Small intestine (tissue), 7 donors: Measurements from ENCODE around the gene PHF1. TPM values are rescaled to one million over a fixed set of nuclear protein-coding genes. Genes with fewer than 3 reads are reported as not detected.
A peak's percentile ranks its signal among the peaks of the same experiment; 100 is the strongest.

Source experiments
- DNase-seq, 2 donors: peaks; one replicate each; pipeline versions ENCODE4 v3.0.0 to v3.0.0-alpha.2; 2013
- FAIRE-seq: peaks from 2 replicates; lab custom pipeline; 2012; peaks lifted over from hg19 to GRCh38; lab: Jason Lieb, UNC
- H3K27ac ChIP-seq, 3 donors: one replicate each; pipeline ENCODE4 v1.5.1; 2013; ENCODE audit warnings: low read length in 2 of 3, mild to moderate bottlenecking in 2 of 3, control low read depth in 1 of 3, inconsistent platforms in 1 of 3, low read depth in 1 of 3, moderate library complexity in 1 of 3
- H3K27me3 ChIP-seq, 3 donors: one replicate each; pipeline ENCODE4 v1.6.1; 2013; ENCODE audit warnings: low read length in 3 of 3, inconsistent platforms in 1 of 3; ENCODE audit not compliant: control insufficient read depth in 3 of 3, insufficient read depth in 3 of 3
- H3K36me3 ChIP-seq, 3 donors: one replicate each; pipeline ENCODE4 v1.6.1; 2013; ENCODE audit warnings: low read length in 3 of 3, inconsistent platforms in 1 of 3, low read depth in 1 of 3, mild to moderate bottlenecking in 1 of 3, moderate library complexity in 1 of 3; ENCODE audit not compliant: control insufficient read depth in 3 of 3, insufficient read depth in 2 of 3
- H3K4me1 ChIP-seq, 3 donors: one replicate each; pipeline ENCODE4 v1.6.1; 2013; ENCODE audit warnings: low read length in 2 of 3, inconsistent platforms in 1 of 3, low read depth in 1 of 3, mild to moderate bottlenecking in 1 of 3, moderate library complexity in 1 of 3; ENCODE audit not compliant: control insufficient read depth in 3 of 3, insufficient read depth in 2 of 3
- H3K4me3 ChIP-seq, 3 donors: one replicate each; pipeline ENCODE4 v1.5.1; 2013; ENCODE audit warnings: low read length in 3 of 3, control low read depth in 1 of 3, inconsistent platforms in 1 of 3, low read depth in 1 of 3, mild to moderate bottlenecking in 1 of 3, moderate library complexity in 1 of 3
- H3K9me3 ChIP-seq, 2 donors: one replicate each; pipeline ENCODE4 v1.6.1; 2013; ENCODE audit warnings: low read depth in 1 of 2, low read length in 1 of 2; ENCODE audit not compliant: control insufficient read depth in 2 of 2, insufficient read depth in 1 of 2
- WGBS, 3 donors: extraction: QIAGEN DNeasy Blood & Tissue Kit; methylation state at CpG; one replicate each; pipeline ENCODE4 v1.1.7; 2013; 5-methylcytosine and 5-hydroxymethylcytosine counted together
- polyA plus RNA-seq, 4 donors: library from polyadenylated mRNA; stranded (reverse) in 3 of 4; unstranded in 1 of 4; fragments of 200-250 nt in 3 of 4; fragments of 120-200 nt in 1 of 4; gene quantifications; one replicate each; pipeline versions ENCODE4 v1.2.1 to v1.2.3, GENCODE V29; 2013
- donor health status: healthy with polysubstance abuse.
- donor health status: control.
- donor health status: control.
- donor health status: Bipolar disorder and iron deficiency.
- donor health status: healthy.

The PHF1 gene
- polyA plus RNA-seq, 4 donors, result 32.2 to 67.6 (median 44.3) TPM

- Histone ChIP-seq H3K36me3 (peaks cover 0 to 26% (median 0%) of the 10 kb centered on the region in 3 donors), H3K27ac (peak within 1 kb of the TSS; percentile 41 to 57 (median 55)), H3K27me3 (no peaks in the 10 kb centered on the region), H3K9me3 (no peaks in the 10 kb centered on the region), H3K4me1 (peaks cover 0 to 10% (median 3%) of the 10 kb centered on the region in 3 donors), H3K4me3 (peak within 1 kb of the TSS; percentile 60 to 89 (median 71))
- DNase-seq (peak; percentile 98), FAIRE-seq (no peak)
- 0% methylated on average over 60 to 65 of the region's 65 CpGs for WGBS, 3 donors
Measured at GRCh38 chr6:33454009-33454946, 43.5 kb downstream of the PHF1 start, which contains the start of gene ZBTB9. ZBTB9 (plus strand) TSS chr6:33454576; CDS start chr6:33455101, 525 bp downstream.

GRCh38 chr6:33455051-33455450 lies 44.2 kb downstream of the PHF1 start:
- FAIRE-seq (no peak), DNase-seq (no peak)
- WGBS, 3 donors, result 36 to 47% (median 41%) methylated on average over 16 of the region's 16 CpGs
- Histone ChIP-seq H3K4me3 (peak overlapping the region; percentile 50 to 89 (median 60)), H3K9me3 (no peaks in the 10 kb centered on the region), H3K27ac (no peak overlapping the region), H3K36me3 (peaks cover 0 to 24% (median 0%) of the 10 kb centered on the region in 3 donors), H3K4me1 (peaks cover 0 to 10% (median 3%) of the 10 kb centered on the region in 3 donors), H3K27me3 (no peaks in the 10 kb centered on the region)

GRCh38 chr6:33456156-33456555 lies 45.3 kb downstream of the PHF1 start:
- Histone ChIP-seq H3K9me3 (no peaks in the 10 kb centered on the region), H3K4me3 (no peak overlapping the region), H3K36me3 (peaks cover 0 to 24% (median 0%) of the 10 kb centered on the region in 3 donors), H3K27me3 (no peaks in the 10 kb centered on the region), H3K4me1 (peaks cover 0 to 10% (median 3%) of the 10 kb centered on the region in 3 donors), H3K27ac (no peak overlapping the region)
- WGBS, 3 donors, result 96 to 97% (median 97%) methylated on average over 12 of the region's 12 CpGs
- DNase-seq (no peak), FAIRE-seq (no peak)

- no peak overlapping the region for H3K27ac ChIP-seq
- H3K27me3 ChIP-seq, result no peaks in the 10 kb centered on the region
- peaks cover 0 to 3% (median 3%) of the 10 kb centered on the region in 3 donors for H3K4me1 ChIP-seq
- no peak for FAIRE-seq
- no peaks in the 10 kb centered on the region for H3K9me3 ChIP-seq
- H3K36me3 ChIP-seq, result peaks cover 0 to 16% (median 0%) of the 10 kb centered on the region in 3 donors
- no peak overlapping the region for H3K4me3 ChIP-seq
- 61 to 70% (median 65%) methylated on average over 3 of the region's 3 CpGs for WGBS, 3 donors
- DNase-seq, result no peak
Measured at GRCh38 chr6:33458676-33459075, 47.9 kb downstream of the PHF1 start.

GRCh38 chr6:33459226-33459625 lies 48.4 kb downstream of the PHF1 start:
- FAIRE-seq (no peak), DNase-seq (no peak)
- H3K4me3 ChIP-seq, result no peak overlapping the region
- H3K4me1 ChIP-seq, result peaks cover 0 to 3% (median 3%) of the 10 kb centered on the region in 3 donors
- H3K9me3 ChIP-seq, result no peaks in the 10 kb centered on the region
- peaks cover 0 to 16% (median 0%) of the 10 kb centered on the region in 3 donors for H3K36me3 ChIP-seq
- no peak overlapping the region for H3K27ac ChIP-seq
- WGBS, 3 donors, result 96 to 98% (median 97%) methylated on average over 2 of the region's 2 CpGs
- H3K27me3 ChIP-seq, result no peaks in the 10 kb centered on the region

Other genes with a start within 250 kb of the PHF1 start
- 1 to 10 TPM in 1 of 4 donors, under 1 TPM in 3; 0.27 to 7.5 (median 0.62) TPM for gene COL11A2, start 218.5 kb upstream of the PHF1 start, polyA plus RNA-seq
- gene RXRB, start 210.3 kb upstream of the PHF1 start, polyA plus RNA-seq, result 10 to 100 TPM; 26.3 to 43.2 (median 30.8) TPM
- 100 to 1,000 TPM in 2 of 4 donors, 10 to 100 TPM in 2; 38.9 to 162 (median 79.1) TPM for gene SLC39A7, start 210.1 kb upstream of the PHF1 start, polyA plus RNA-seq
- gene HSD17B8, start 206.4 kb upstream of the PHF1 start, polyA plus RNA-seq, result 10 to 100 TPM; 30.9 to 46.1 (median 33.0) TPM
- 10 to 100 TPM; 30.4 to 46.7 (median 41.8) TPM for gene RING1, start 202.5 kb upstream of the PHF1 start, polyA plus RNA-seq
- 10 to 100 TPM; 23.8 to 60.3 (median 48.0) TPM for gene VPS52, start 139.1 kb upstream of the PHF1 start, polyA plus RNA-seq
- gene RPS18, start 138.9 kb upstream of the PHF1 start, polyA plus RNA-seq, result 1,000 to 10,000 TPM; 2,947 to 6,778 (median 4,959) TPM
- gene B3GALT4, start 133.9 kb upstream of the PHF1 start, polyA plus RNA-seq, result 10 to 100 TPM in 3 of 4 donors, 1 to 10 TPM in 1; 6.9 to 15.4 (median 12.7) TPM
- gene WDR46, start 121.8 kb upstream of the PHF1 start, polyA plus RNA-seq, result 10 to 100 TPM; 39.4 to 60.5 (median 43.5) TPM
- 100 to 1,000 TPM in 3 of 4 donors, 10 to 100 TPM in 1; 83.9 to 183 (median 147) TPM for gene PFDN6, start 121.4 kb upstream of the PHF1 start, polyA plus RNA-seq
- 10 to 100 TPM; 13.2 to 69.8 (median 25.2) TPM for gene RGL2, start 112.1 kb upstream of the PHF1 start, polyA plus RNA-seq
- 10 to 100 TPM; 33.8 to 85.2 (median 55.6) TPM for gene TAPBP, start 96.9 kb upstream of the PHF1 start, polyA plus RNA-seq
- gene ZBTB22, start 93.3 kb upstream of the PHF1 start, polyA plus RNA-seq, result 10 to 100 TPM; 10.7 to 17.2 (median 13.8) TPM
- 10 to 100 TPM; 19.5 to 34.7 (median 28.4) TPM for gene DAXX, start 88.1 kb upstream of the PHF1 start, polyA plus RNA-seq
- 10 to 100 TPM in 2 of 4 donors, 1 to 10 TPM in 2; 3.1 to 23.2 (median 10.7) TPM for gene KIFC1, start 19.2 kb upstream of the PHF1 start, polyA plus RNA-seq
- 100 to 1,000 TPM; 129 to 255 (median 200) TPM for gene CUTA, start 7.1 kb downstream of the PHF1 start, polyA plus RNA-seq
- gene SYNGAP1, start 9.1 kb downstream of the PHF1 start, polyA plus RNA-seq, result 10 to 100 TPM in 1 of 4 donors, 1 to 10 TPM in 2, under 1 TPM in 1; 0.89 to 16.6 (median 5.6) TPM
- 1 to 10 TPM; 1.6 to 8.5 (median 3.5) TPM for gene ZBTB9, start 43.6 kb downstream of the PHF1 start, polyA plus RNA-seq
- gene BAK1, start 169.3 kb downstream of the PHF1 start, polyA plus RNA-seq, result 100 to 1,000 TPM in 1 of 4 donors, 10 to 100 TPM in 3; 15.7 to 100 (median 80.6) TPM
- 10 to 100 TPM; 51.6 to 62.9 (median 59.1) TPM for gene ITPR3, start 210.3 kb downstream of the PHF1 start, polyA plus RNA-seq